ENCODE data around the gene TRIM23.

- TF ChIP-seq POLR2A (IDR thresholded peaks at IDR 0.05) (no peak), CTCF (IDR thresholded peaks at IDR 0.05) (no peak)
Observed at GRCh38 chr5:65624571-65625555, 730 bp upstream of the TRIM23 start, which contains the start of the genes SHLD3 and TRAPPC13.
